Keratinocyte (primary cell): ENCODE measurements around the gene C4orf51. TPM values are rescaled to one million over a fixed set of nuclear protein-coding genes. Genes with fewer than 3 reads are reported as not detected.

Source experiments
- DNase-seq: peaks from one replicate; pipeline ENCODE4 v3.0.0-alpha.2; 2011; ENCODE audit warnings: low read depth, missing footprints, low spot score
- FAIRE-seq: peaks from 2 replicates; lab custom pipeline; 2011; peaks lifted over from hg19 to GRCh38; lab: Jason Lieb, UNC
- H2AFZ ChIP-seq: 2 replicates; pipeline ENCODE4 v1.6.0; 2012; ENCODE audit warnings: low read length, control low read depth, inconsistent platforms; ENCODE audit not compliant: control insufficient read depth
- H3K27ac ChIP-seq: 2 replicates; pipeline ENCODE4 v1.5.1; 2011; ENCODE audit warnings: low read length; ENCODE audit not compliant: control insufficient read depth, insufficient read depth
- H3K27me3 ChIP-seq: 3 replicates; pipeline ENCODE4 v1.6.0; 2011; ENCODE audit warnings: low read length; ENCODE audit not compliant: control insufficient read depth, insufficient read depth; ENCODE audit errors: extremely low read depth
- H3K36me3 ChIP-seq, 2 experiments: 2 replicates in 1 of 2; 3 replicates in 1 of 2; pipeline ENCODE4 v1.5.1; 2011; ENCODE audit warnings: low read length in 2 of 2, mild to moderate bottlenecking in 1 of 2; ENCODE audit not compliant: control insufficient read depth in 2 of 2, insufficient read depth in 2 of 2; ENCODE audit errors: extremely low read depth in 1 of 2
- H3K4me1 ChIP-seq: 3 replicates; pipeline ENCODE4 v1.5.1; 2011; ENCODE audit warnings: low read length; ENCODE audit not compliant: control insufficient read depth, insufficient read depth; ENCODE audit errors: extremely low read depth
- H3K4me2 ChIP-seq: 3 replicates; pipeline ENCODE4 v1.6.0; 2011; ENCODE audit warnings: low read depth, low read length; ENCODE audit not compliant: control insufficient read depth, insufficient read depth; ENCODE audit errors: extremely low read depth
- H3K4me3 ChIP-seq, 3 experiments: fragments of 200-600 bp in 1 of 3; sonication (generic) in 1 of 3; 2 replicates in 2 of 3; 3 replicates in 1 of 3; pipeline ENCODE4 v1.5.1; 2011 to 2016; ENCODE audit warnings: low read length in 3 of 3, mild to moderate bottlenecking in 3 of 3, control low read depth in 2 of 3, inconsistent platforms in 1 of 3, low read depth in 1 of 3, mixed read lengths in 1 of 3, mixed run types in 1 of 3, moderate library complexity in 1 of 3; ENCODE audit not compliant: control insufficient read depth in 2 of 3, insufficient read depth in 2 of 3; ENCODE audit errors: extremely low read depth in 1 of 3
- H3K79me2 ChIP-seq: 2 replicates; pipeline ENCODE4 v1.6.0; 2012; ENCODE audit warnings: low read length; ENCODE audit not compliant: control insufficient read depth, insufficient read depth
- H3K9ac ChIP-seq: 3 replicates; pipeline ENCODE4 v1.6.0; 2011; ENCODE audit warnings: low read length; ENCODE audit not compliant: control insufficient read depth, insufficient read depth; ENCODE audit errors: extremely low read depth
- H3K9me1 ChIP-seq: 3 replicates; pipeline ENCODE4 v1.6.0; 2011; ENCODE audit warnings: low read length; ENCODE audit not compliant: control insufficient read depth, insufficient read depth; ENCODE audit errors: extremely low read depth
- H3K9me3 ChIP-seq: 2 replicates; pipeline ENCODE4 v1.5.1; 2012; ENCODE audit warnings: low read depth, low read length; ENCODE audit not compliant: control insufficient read depth
- H4K20me1 ChIP-seq: 3 replicates; pipeline ENCODE4 v1.6.0; 2011; ENCODE audit warnings: low read length; ENCODE audit not compliant: control insufficient read depth, insufficient read depth; ENCODE audit errors: extremely low read depth
- EZH2 ChIP-seq: IDR thresholded peaks from one replicate; pipeline ENCODE4 v1.6.1; 2012; ENCODE audit warnings: inconsistent platforms, mild to moderate bottlenecking, low read length, moderate library complexity
- dilution Hi-C: fragments of 300-500 bp; cut with MboI; formaldehyde crosslinking; loops from one replicate; pipeline ENCODE4 v1.7.0; 2020; ENCODE audit warnings: low sequenced_read_pairs; ENCODE audit not compliant: extremely low pct_ligation_motif_present
- polyA minus RNA-seq, 3 experiments: library from RNA; depleted of rRNA, polyadenylated mRNA; stranded (reverse); fragments of >200 nt; gene quantifications; 1 replicate in 1 of 3; 2 replicates in 1 of 3; 3 replicates in 1 of 3; pipeline ENCODE4 v1.2.3, GENCODE V29; 2011
- polyA plus RNA-seq, 5 experiments: library from polyadenylated mRNA; depleted of rRNA in 3 of 5; stranded (reverse) in 3 of 5; stranded (forward) in 1 of 5; unstranded in 1 of 5; fragments of >200 nt; gene quantifications; 1 replicate in 1 of 5; 2 replicates in 3 of 5; 3 replicates in 1 of 5; pipeline versions ENCODE4 v1.2.1 to v1.2.3, GENCODE V29; 2011 to 2012; ENCODE audit warnings: missing spikeins in 2 of 5, low read depth in 1 of 5, low replicate concordance in 1 of 5
- TF ChIP-seq, protein P1 (sequence below), 3 experiments: IDR thresholded peaks in 1 of 3; conservative IDR thresholded peaks in 1 of 3; optimal IDR thresholded peaks in 1 of 3; 2 replicates in 2 of 3; 3 replicates in 1 of 3; pipeline versions ENCODE3 to v1.5.1; 2011; ENCODE audit warnings: low read length in 3 of 3, mild to moderate bottlenecking in 3 of 3, moderate library complexity in 2 of 3, control low read depth in 1 of 3, inconsistent platforms in 1 of 3; ENCODE audit not compliant: insufficient read depth in 2 of 3; ENCODE audit errors: extremely low read depth in 1 of 3

Gene C4orf51
- polyA plus RNA-seq: not detected in 3 replicates
- polyA plus RNA-seq (2011; ENCODE audit: low read depth): not detected
- polyA plus RNA-seq (2011; cell fraction: cytosol; rRNA removed): not detected in 2 replicates
- polyA plus RNA-seq (2011; cell fraction: nucleus; rRNA removed): not detected in 2 replicates
- polyA plus RNA-seq (2012; ENCODE audit: low replicate concordance): not detected in 2 replicates
- not detected in 3 replicates for polyA minus RNA-seq
- polyA minus RNA-seq (2011; cell fraction: cytosol; rRNA and poly(A)+ RNA removed): not detected
- not detected in 2 replicates for polyA minus RNA-seq (2011; cell fraction: nucleus; rRNA and poly(A)+ RNA removed)

DNA sequence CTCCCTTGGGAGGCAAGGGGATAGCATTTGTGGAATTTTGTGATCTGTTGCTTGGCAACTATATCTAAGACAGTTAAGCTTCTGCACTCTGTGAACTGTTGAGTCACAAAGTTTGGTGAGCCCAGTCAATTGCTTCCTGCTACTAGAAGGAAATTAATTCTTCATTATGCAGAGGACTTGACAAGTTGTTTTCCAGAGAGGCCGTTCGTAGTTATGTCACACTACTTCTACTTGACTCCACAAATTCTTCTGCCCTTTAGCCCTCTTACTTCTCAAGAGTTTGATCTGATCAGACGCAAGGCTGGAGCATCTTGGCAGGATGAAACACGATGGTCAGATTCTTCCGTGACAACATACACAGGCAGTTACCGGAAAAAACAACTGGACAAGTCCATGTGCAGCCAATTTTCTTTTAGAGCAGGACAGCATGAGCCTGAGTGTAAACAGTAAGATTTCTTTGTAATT, at the start of gene C4orf51:
C4orf51 (plus strand) TSS at position 156 of the 465 bp plus-strand sequence; CDS start at position 214, 58 bp downstream.
- Histone ChIP-seq H3K9me1 (no peaks in the 10 kb centered on the region), H3K4me2 (no peak within 1 kb of the TSS), H4K20me1 (no peaks in the 10 kb centered on the region), H3K27ac (no peak within 1 kb of the TSS), H3K9me3 (no peaks in the 10 kb centered on the region), H3K79me2 (no peaks in the 10 kb centered on the region), H2AFZ (no peak within 1 kb of the TSS), H3K36me3 (no peaks in the 10 kb centered on the region), H3K4me3 (no peak within 1 kb of the TSS), H3K9ac (no peak within 1 kb of the TSS), H3K4me1 (peaks cover 8% of the 10 kb centered on the region), H3K27me3 (no peaks in the 10 kb centered on the region)
- dilution Hi-C loops: no loop called here
- no peak for TF ChIP-seq EZH2
- TF ChIP-seq, protein P1, sequence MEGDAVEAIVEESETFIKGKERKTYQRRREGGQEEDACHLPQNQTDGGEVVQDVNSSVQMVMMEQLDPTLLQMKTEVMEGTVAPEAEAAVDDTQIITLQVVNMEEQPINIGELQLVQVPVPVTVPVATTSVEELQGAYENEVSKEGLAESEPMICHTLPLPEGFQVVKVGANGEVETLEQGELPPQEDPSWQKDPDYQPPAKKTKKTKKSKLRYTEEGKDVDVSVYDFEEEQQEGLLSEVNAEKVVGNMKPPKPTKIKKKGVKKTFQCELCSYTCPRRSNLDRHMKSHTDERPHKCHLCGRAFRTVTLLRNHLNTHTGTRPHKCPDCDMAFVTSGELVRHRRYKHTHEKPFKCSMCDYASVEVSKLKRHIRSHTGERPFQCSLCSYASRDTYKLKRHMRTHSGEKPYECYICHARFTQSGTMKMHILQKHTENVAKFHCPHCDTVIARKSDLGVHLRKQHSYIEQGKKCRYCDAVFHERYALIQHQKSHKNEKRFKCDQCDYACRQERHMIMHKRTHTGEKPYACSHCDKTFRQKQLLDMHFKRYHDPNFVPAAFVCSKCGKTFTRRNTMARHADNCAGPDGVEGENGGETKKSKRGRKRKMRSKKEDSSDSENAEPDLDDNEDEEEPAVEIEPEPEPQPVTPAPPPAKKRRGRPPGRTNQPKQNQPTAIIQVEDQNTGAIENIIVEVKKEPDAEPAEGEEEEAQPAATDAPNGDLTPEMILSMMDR (optimal IDR thresholded peaks at IDR 0.05 in 1 of 3, IDR thresholded peaks at IDR 0.05 in 1 of 3, conservative IDR thresholded peaks at IDR 0.05 in 1 of 3; ENCODE audit: extremely low read depth in 1 of 3, insufficient read depth in 2 of 3, low read length in 3 of 3): no peak
- FAIRE-seq (peak; percentile 36), DNase-seq (no peak)

DNA sequence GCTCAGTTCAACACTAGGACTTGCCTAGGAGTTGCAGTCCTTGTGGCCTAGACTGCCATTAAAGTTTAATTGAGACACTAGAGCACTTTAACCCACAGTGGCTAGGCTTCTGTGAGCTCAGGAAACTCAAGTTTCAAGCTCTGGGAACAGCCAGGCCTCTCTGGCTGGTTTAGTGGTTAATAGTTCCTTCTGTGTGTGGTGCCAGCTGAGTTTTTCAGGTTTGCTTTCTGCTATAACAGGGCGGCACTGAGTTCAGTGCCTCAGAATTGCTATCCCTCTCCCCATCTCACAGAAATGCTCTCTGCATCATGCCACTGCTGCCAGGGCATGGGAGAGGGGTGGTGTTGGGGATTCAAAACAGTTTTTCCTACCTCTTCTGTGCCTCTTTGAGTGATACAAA, 44.8 kb upstream of the C4orf51 start:
- no peaks in the 10 kb centered on the region for H3K79me2 ChIP-seq
- no peak overlapping the region for H3K27ac ChIP-seq
- peaks cover 1 to 4% of the 10 kb centered on the region in 2 experiments for H3K36me3 ChIP-seq
- peaks cover 5% of the 10 kb centered on the region for H3K4me1 ChIP-seq
- FAIRE-seq (no peak), DNase-seq (no peak)
- H3K9ac ChIP-seq: no peak overlapping the region
- H3K4me2 ChIP-seq: no peak overlapping the region
- no peak for TF ChIP-seq EZH2
- TF ChIP-seq, protein P1 (optimal IDR thresholded peaks at IDR 0.05 in 1 of 3, IDR thresholded peaks at IDR 0.05 in 1 of 3, conservative IDR thresholded peaks at IDR 0.05 in 1 of 3; ENCODE audit: extremely low read depth in 1 of 3, insufficient read depth in 2 of 3, low read length in 3 of 3): no peak
- no peaks in the 10 kb centered on the region for H4K20me1 ChIP-seq
- no peak overlapping the region for H3K4me3 ChIP-seq
- dilution Hi-C loops: no loop called here
- no peaks in the 10 kb centered on the region for H3K9me1 ChIP-seq
- no peaks in the 10 kb centered on the region for H3K9me3 ChIP-seq
- H3K27me3 ChIP-seq: no peaks in the 10 kb centered on the region
- no peak overlapping the region for H2AFZ ChIP-seq
